Measurements from ENCODE around the gene HAT1.

The HAT1 gene

GRCh38 chr2:172031536-172031935 is 109.3 kb downstream of the HAT1 start:
- no peak for DNase-seq (ENCODE audit: extremely low read depth in 1 of 2, low read depth in 1 of 2)

Measured in stimulated activated CD8-positive, alpha-beta memory T cell treated with anti-CD3 and anti-CD28 coated beads, Interleukin-7, amount 100 ng/mL, for 48 hours (primary cell).